GM21619 (cell line): ENCODE results near the gene YIPF3.
A peak's percentile ranks its signal among the peaks of the same experiment; 100 is the strongest.
"Not testable (repeated sequence)": the region's sequence is repeated elsewhere in the genome, so short reads cannot be mapped to it uniquely, and the experiment has no call there.

Source experiments
- ATAC-seq: cut with Tn5 transposase; IDR thresholded peaks from one replicate; pipeline ENCODE4 v1.9.1; 2021; ENCODE audit not compliant: unreplicated experiment

YIPF3 gene

DNA sequence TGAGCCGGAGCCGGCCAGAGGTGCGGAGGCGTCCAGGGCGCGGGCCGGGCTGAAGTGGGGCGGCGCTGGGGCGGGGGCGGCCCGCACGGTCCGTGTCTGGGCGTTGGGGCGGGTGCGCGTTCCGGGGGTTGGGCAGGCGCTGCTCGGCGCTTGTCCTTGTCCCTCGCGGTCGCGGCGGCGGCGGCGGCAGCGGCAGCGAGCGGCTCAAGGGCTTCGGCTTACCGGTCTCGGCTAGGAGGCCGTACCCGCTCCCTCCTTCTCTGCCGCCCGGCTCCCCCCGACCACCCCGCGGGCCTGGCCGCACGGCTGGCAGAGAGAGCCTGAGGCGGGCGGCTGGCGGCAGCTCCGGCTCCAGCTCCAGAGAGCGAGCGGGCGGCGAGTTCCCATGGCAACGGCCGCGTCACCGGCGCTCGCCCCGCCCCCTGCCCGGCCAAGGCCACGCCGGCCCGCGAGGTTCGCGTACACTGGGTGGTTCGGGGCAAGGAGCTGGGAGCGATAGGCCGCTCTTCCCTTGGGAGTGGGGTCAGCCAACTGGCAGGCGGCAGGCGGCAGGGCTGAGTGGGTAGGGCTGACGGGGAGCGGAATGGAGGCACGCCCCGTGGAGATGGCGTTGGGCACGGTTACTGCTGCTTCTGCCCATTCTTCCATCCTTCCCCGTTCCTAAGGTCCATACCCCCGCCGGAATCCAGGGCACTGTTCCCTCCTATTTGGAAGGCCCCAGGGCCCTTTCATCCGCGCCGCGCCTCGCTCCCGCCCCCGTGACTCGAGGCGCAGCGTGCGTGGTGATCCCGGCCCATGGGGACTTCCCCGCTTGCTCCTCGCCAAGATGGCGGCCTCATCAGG lies 6.5 kb downstream of the YIPF3 start, which contains the start of gene LRRC73:
TSS of gene LRRC73 (minus strand) at position 363 of the 843 bp plus-strand sequence. CDS start 561 bp downstream, outside the sequence.
- ATAC-seq = peak; percentile 59

GRCh38 chr6:43509142-43509983 lies 7.4 kb downstream of the YIPF3 start:
- no peak for ATAC-seq

DNA sequence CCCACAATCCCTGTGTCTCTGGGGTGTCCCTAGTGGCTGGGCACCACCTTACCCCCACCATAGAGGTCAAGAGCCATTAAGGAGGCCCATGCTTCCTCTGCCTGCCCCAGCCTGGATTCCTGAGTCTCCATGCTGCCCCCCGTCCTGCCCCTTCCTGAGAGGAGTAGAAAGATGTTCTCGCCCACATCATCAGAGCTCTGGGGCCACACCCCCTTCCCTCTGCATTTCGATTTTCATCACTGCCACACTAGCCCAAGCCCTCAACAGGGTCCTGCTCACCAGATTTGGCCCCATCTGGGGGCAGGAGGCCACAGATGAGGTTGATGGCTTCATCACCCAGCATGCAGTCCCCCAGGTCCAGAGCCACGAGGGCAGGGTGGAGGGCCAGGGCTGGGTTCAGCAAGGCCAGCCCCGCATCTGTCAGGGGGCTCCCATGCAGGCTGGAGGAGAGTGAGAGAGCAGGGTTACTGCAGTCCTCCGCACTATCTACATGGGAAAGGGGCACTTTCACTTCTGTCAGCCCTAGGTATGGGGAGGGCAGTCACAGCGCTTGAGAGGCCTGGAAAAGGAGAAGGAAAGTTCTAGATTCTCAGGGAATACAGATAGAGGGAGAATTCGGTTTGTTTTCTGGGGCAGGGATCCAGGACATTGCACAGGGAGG lies 8.1 kb downstream of the YIPF3 start:
- no peak for ATAC-seq

DNA sequence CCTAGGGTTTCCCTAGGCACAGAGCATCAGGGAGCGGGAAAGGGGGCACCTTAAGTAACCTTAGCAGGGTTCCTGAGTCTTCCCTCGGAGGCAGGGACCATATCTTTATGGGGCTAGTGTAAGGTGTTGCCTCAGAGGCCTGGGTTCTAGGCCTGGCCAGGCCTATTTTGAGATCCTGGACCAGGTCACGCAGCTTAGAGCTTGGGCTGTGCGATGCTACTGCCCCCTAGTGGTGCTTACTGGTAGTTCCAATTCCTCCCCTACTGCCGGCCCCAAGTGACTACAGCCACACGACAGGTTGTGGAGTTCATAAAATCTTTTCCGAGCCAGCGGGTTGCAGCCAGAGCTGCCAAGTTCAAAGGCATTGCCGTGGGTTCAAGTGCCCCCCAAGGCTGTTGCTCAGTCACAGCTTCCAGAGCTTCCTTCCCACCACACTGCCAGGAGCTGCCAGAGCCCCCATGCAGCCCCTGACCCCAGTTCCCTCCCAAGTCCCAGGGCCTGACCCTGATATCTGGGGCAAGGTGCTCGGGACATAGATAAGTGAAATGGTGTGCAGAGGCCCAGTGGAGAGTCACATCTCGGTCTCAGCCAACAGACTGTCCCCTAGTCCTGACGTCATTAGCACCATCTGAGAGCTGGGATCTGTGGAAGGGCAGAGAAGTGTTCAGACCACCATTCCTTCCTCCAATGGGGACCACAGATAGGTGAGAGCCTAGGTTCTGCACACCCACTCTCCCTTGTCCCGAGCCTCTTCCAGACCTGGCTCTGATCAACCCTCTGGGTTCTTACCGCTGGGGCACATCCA lies 9.9 kb downstream of the YIPF3 start:
- no peak for ATAC-seq

DNA sequence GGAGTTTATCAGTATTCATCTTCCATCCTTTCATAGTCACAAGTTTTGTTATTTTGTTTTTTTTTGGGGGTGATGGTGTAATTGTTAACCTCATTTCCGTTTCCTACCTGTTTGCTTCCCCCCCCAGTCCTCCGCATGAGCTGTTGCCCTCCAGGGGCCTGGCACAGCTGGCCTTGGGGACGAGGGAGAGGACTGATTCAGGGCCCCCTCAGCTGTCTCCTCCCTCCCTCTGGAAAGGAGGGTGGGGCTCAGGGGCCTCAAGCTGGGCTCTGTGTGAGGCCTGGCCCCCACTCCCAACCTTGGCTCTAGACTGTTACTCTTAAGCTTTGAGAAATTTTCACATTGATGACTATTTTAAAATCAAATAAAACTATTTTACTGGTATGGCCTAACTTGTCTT lies 10.6 kb downstream of the YIPF3 start:
- ATAC-seq = no peak

GRCh38 chr6:43505718-43506117 lies 11.0 kb downstream of the YIPF3 start:
- no peak for ATAC-seq

DNA sequence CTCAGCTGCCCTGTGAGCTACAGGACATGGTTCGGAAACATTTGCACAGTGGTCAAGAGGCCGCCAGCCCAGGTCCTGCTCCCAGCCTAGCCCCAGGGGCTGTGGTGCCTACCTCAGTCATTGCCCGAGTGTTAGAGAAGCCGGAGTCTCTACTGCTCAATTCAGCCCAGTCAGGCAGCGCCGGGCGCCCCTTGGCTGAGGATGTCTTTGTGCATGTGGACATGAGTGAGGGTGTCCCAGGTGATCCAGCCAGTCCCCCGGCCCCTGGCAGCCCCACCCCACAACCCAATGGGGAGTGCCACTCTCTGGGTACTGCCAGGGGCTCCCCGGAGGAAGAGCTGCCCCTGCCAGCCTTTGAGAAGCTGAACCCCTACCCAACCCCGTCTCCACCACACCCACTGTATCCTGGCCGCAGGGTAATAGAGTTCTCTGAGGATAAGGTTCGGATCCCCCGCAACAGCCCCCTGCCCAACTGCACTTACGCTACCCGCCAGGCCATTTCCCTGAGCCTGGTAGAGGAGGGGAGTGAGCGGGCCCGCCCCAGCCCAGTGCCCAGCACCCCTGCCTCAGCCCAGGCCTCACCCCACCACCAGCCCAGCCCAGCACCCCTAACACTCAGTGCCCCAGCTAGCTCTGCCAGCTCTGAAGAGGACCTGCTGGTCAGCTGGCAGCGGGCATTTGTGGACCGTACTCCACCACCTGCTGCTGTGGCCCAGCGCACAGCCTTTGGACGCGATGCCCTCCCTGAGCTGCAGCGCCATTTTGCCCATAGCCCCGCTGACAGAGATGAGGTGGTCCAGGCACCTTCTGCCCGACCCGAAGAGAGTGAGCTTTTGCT lies 11.8 kb downstream of the YIPF3 start:
- no peak for ATAC-seq

- ATAC-seq = no peak
Measured at GRCh38 chr6:43503443-43503842, 13.3 kb downstream of the YIPF3 start.

GRCh38 chr6:43502666-43503065 lies 14.1 kb downstream of the YIPF3 start:
- ATAC-seq = no peak

GRCh38 chr6:43500921-43501320 lies 15.8 kb downstream of the YIPF3 start:
- ATAC-seq = no peak

DNA sequence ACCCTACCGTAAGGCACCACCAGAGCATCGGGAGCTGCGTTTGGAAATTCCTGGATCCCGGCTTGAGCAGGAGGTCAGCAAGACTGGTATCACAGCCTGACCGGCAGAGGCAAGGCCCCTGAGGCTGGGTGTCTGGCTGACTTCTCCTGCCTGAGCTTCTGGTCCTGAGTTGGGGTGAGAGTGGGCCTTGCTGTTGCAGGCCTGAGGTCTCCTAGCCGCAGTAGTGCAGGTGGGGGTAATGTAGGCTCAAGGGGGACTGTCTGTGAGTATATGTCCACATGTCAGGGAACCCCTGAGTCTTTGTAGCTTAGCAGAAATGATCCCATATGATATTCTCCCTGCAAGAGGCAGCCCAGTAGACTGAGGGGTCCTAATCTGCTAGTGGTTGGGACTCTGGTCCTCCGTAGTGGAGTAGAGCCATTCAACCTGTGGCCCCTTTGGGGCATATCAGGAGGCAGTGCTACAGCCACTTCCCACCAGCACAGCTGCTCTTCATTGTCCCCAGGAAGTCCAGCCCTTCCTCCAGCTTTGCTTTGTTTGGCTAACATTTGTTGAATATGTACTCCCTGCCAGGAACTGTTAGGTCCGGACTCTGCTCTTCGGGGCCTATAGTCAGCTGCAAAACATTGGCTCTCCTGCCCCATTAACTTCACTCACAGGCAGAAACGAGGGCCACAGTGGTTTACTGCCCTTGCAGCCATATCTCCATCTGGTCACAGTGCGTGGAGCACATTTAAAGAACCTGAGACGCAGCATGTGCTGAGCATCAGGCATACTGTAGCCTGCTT lies 17.5 kb downstream of the YIPF3 start:
- no peak for ATAC-seq

DNA sequence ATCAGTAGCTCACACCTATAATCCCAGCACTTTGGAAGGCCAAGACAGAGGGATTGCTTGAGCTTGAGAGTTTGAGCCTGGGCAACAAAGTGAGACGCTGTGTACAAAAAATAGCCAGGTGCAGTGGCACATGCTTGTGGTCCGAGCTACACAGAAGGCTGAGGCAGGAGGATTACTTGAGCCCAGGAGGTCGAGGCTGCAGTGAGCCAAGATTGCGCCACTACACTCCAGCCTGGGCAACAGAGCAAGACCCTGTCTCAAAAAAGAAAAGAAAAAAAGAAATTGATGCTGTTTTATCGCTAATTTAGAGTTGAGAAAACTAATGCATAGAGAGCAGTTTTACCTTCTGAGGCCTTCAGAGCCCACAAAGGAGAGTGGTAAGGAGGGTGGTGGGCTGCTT lies 18.4 kb downstream of the YIPF3 start:
- ATAC-seq = not testable (repeated sequence)

- no peak for ATAC-seq
Measured at GRCh38 chr6:43497689-43498088, 19.0 kb downstream of the YIPF3 start.

- no peak for ATAC-seq
Measured at GRCh38 chr6:43497129-43497396, 19.7 kb downstream of the YIPF3 start.

GRCh38 chr6:43496370-43497128 lies 20.2 kb downstream of the YIPF3 start:
- no peak for ATAC-seq

- ATAC-seq = no peak
Measured at GRCh38 chr6:43495409-43495941, 21.3 kb downstream of the YIPF3 start.

DNA sequence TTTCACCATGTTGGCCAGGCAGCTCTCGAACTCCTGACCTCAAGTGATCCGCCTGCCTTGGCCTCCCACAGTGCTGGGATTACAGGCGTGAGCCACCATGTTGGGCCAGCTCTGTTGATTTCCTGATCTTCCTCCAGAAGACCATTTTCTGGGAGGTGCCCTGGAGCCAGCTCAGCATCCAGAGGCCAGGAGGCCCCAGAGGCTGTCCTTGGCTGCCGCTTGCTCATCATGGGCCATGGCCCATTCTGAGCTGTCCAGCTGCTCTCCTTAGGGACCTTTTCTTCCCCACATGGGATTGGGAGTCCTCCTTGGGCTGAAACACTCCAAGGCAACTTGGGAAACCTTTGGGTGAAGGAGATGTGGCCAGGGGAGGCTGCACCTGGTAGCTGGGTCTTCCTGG lies 22.0 kb downstream of the YIPF3 start:
- ATAC-seq = no peak

DNA sequence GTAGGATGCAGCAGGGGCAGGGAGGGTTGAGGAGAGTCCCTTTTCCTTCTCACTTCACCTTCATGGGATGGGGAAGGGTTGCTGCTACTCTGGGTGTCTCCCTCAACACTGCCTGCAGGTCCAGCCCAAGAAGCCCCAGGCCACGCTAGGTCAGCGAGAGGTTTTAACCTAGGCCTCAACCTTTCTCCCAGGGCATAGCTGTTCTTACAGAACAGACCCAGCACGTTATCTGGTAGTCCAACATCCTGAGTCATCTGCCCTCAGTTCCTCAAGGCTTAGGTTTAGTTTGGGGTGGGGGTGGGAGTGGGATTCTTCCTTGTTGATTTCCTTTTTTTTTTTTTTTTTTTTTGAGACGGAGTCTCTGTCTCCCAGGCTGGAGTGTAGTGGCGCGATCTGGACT lies 22.4 kb downstream of the YIPF3 start:
- no peak for ATAC-seq
